Measurements from ENCODE around the gene CITED2. TPM values are rescaled to one million over a fixed set of nuclear protein-coding genes. Genes with fewer than 3 reads are reported as not detected.

CITED2 gene
- total RNA-seq, 1 experiment from 2014 or later, result 110 TPM

- H3K27ac ChIP-seq (ENCODE audit: insufficient read length, low read depth, low read length), result no peak overlapping the region
- no peaks in the 10 kb centered on the region for H3K79me2 ChIP-seq (ENCODE audit: insufficient read depth, low read length)
- WGBS (ENCODE audit: extremely low coverage, insufficient read length, low lambda C conversion rate), result no CpG with 5 or more reads among the region's 3 CpGs
- H3T11ph ChIP-seq (ENCODE audit: low read length), result no peak overlapping the region
- H3K27ac Mint-ChIP-seq, result no peak overlapping the region
- no peak overlapping the region for H2BK120ac ChIP-seq (ENCODE audit: low read depth, low read length, poor library complexity, severe bottlenecking)
- H3K56ac ChIP-seq (ENCODE audit: insufficient read length, low read depth, low read length), result no peak overlapping the region
- no peaks in the 10 kb centered on the region for H3K27me3 Mint-ChIP-seq (ENCODE audit: low read depth)
- H3K23me2 ChIP-seq (ENCODE audit: insufficient read length, low read depth, low read length, poor library complexity, severe bottlenecking), result no peaks in the 10 kb centered on the region
- no peak overlapping the region for H3K4ac ChIP-seq (ENCODE audit: low read depth, low read length)
- peaks cover 0 to 3% of the 10 kb centered on the region in 2 experiments; a peak in 1 of 5 replicates for H3K9me3 Mint-ChIP-seq
- H4K8ac ChIP-seq (replicated peaks; ENCODE audit: insufficient read length, low read depth, low read length), result no peak overlapping the region
- H3K4me1 Mint-ChIP-seq, result peaks cover 0 to 2% of the 10 kb centered on the region in 2 experiments; a peak in 2 of 4 replicates
- no peak overlapping the region for H3K9ac ChIP-seq (ENCODE audit: extremely low read depth, insufficient read length, low read length)
- H3K27me3 ChIP-seq (ENCODE audit: insufficient read depth, low read length), result no peaks in the 10 kb centered on the region
- H3K23ac ChIP-seq (ENCODE audit: insufficient read length, low read depth, low read length), result no peak overlapping the region
- no peak overlapping the region for H4K5ac ChIP-seq (ENCODE audit: insufficient read length, low read depth, low read length)
- no peak overlapping the region for H3K14ac ChIP-seq (ENCODE audit: insufficient read depth, low read length)
- H3K4me1 ChIP-seq (ENCODE audit: insufficient read depth, low read length), result no peaks in the 10 kb centered on the region
- H2BK15ac ChIP-seq (ENCODE audit: low read depth, low read length), result no peak overlapping the region
- no peak for DNase-seq
- H2AFZ ChIP-seq (ENCODE audit: low read length), result no peak overlapping the region
- H3K79me1 ChIP-seq (ENCODE audit: insufficient read depth, low read depth, low read length, poor library complexity, severe bottlenecking), result no peaks in the 10 kb centered on the region
- peaks cover 0 to 4% (median 2%) of the 10 kb centered on the region in 3 experiments; a peak in 5 of 7 replicates for H3K36me3 Mint-ChIP-seq (ENCODE audit: insufficient read depth in 1 of 3, low read depth in 3 of 3)
- no peak overlapping the region for H4K91ac ChIP-seq (ENCODE audit: insufficient read length, low read depth, low read length)
- no peaks in the 10 kb centered on the region for H4K20me1 ChIP-seq (ENCODE audit: control insufficient read depth, insufficient read depth, insufficient read length)
- no peak overlapping the region for H3K18ac ChIP-seq (ENCODE audit: insufficient read length, low read depth, low read length)
- TF ChIP-seq, protein P1, sequence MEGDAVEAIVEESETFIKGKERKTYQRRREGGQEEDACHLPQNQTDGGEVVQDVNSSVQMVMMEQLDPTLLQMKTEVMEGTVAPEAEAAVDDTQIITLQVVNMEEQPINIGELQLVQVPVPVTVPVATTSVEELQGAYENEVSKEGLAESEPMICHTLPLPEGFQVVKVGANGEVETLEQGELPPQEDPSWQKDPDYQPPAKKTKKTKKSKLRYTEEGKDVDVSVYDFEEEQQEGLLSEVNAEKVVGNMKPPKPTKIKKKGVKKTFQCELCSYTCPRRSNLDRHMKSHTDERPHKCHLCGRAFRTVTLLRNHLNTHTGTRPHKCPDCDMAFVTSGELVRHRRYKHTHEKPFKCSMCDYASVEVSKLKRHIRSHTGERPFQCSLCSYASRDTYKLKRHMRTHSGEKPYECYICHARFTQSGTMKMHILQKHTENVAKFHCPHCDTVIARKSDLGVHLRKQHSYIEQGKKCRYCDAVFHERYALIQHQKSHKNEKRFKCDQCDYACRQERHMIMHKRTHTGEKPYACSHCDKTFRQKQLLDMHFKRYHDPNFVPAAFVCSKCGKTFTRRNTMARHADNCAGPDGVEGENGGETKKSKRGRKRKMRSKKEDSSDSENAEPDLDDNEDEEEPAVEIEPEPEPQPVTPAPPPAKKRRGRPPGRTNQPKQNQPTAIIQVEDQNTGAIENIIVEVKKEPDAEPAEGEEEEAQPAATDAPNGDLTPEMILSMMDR (conservative IDR thresholded peaks at IDR 0.05), result no peak
- no peak overlapping the region for H2AK5ac ChIP-seq (ENCODE audit: insufficient read length, low read length)
- no peak overlapping the region for H3K4me3 Mint-ChIP-seq
- no peaks in the 10 kb centered on the region for H3K9me3 ChIP-seq (ENCODE audit: control insufficient read depth, low read depth, low read length)
- H2BK5ac ChIP-seq (ENCODE audit: insufficient read length, low read length), result no peak overlapping the region
- no peak overlapping the region for H2BK12ac ChIP-seq (ENCODE audit: insufficient read length, low read depth, low read length)
- H2BK20ac ChIP-seq (ENCODE audit: low read depth, low read length, poor library complexity, severe bottlenecking), result no peak overlapping the region
- H3K4me2 ChIP-seq (ENCODE audit: insufficient read depth, insufficient read length, low read length), result no peak overlapping the region
These were observed 45.2 kb downstream of the CITED2 start for GRCh38 chr6:139329224-139329623.
